H1 (cell line): ENCODE data around the gene TOP3B. TPM values are rescaled to one million over a fixed set of nuclear protein-coding genes. Genes with fewer than 3 reads are reported as not detected.

Experiments
- CTCF ChIA-PET: fragments of 300-600 bp; sonication (Branson Sonifier 250); formaldehyde crosslinking; loops from one replicate; lab custom pipeline; 2021; ENCODE audit not compliant: partially characterized antibody; lab: Charles Lee
- POLR2A ChIA-PET: fragments of 300-600 bp; sonication (Branson Sonifier 250); formaldehyde crosslinking; loops from one replicate; lab custom pipeline; 2021; ENCODE audit warnings: inconsistent platforms; ENCODE audit not compliant: partially characterized antibody; lab: Charles Lee
- DNase-seq, 2 experiments: peaks; one replicate each; pipeline versions ENCODE4 v3.0.0 to v3.0.0-alpha.2; 2010 to 2022; ENCODE audit warnings: low spot score in 2 of 2, low read depth in 1 of 2, mixed read lengths in 1 of 2
- FAIRE-seq: peaks from 2 replicates; lab custom pipeline; 2011; peaks lifted over from hg19 to GRCh38; lab: Jason Lieb, UNC
- H2AFZ ChIP-seq: 2 replicates; pipeline ENCODE4 v1.8.1; 2012; ENCODE audit warnings: low read length, inconsistent platforms
- H2AK5ac ChIP-seq: 2 replicates; pipeline ENCODE4 v1.6.1; 2013; ENCODE audit warnings: low read depth, low read length
- H2BK120ac ChIP-seq: replicated peaks from 2 replicates; pipeline ENCODE3; 2013; ENCODE audit warnings: low read depth, low read length, inconsistent platforms
- H2BK12ac ChIP-seq: 2 replicates; pipeline ENCODE4 v1.6.1; 2013; ENCODE audit warnings: low read depth, low read length
- H2BK15ac ChIP-seq: 2 replicates; pipeline ENCODE4 v1.6.1; 2013; ENCODE audit warnings: low read length
- H2BK20ac ChIP-seq: 2 replicates; pipeline ENCODE4 v1.6.1; 2013; ENCODE audit warnings: low read length
- H2BK5ac ChIP-seq: 2 replicates; pipeline ENCODE4 v1.6.1; 2013; ENCODE audit warnings: low read depth, low read length
- H3K14ac ChIP-seq: 2 replicates; pipeline ENCODE4 v1.6.1; 2013; ENCODE audit warnings: inconsistent platforms; ENCODE audit not compliant: insufficient read length
- H3K18ac ChIP-seq: 2 replicates; pipeline ENCODE4 v1.6.1; 2013; ENCODE audit warnings: low read length; ENCODE audit errors: extremely low read depth
- H3K23ac ChIP-seq: 2 replicates; pipeline ENCODE4 v1.6.1; 2013; ENCODE audit warnings: inconsistent platforms; ENCODE audit not compliant: insufficient read length
- H3K23me2 ChIP-seq: 2 replicates; pipeline ENCODE4 v1.6.1; 2013; ENCODE audit warnings: low read depth, low read length
- H3K27ac ChIP-seq: 2 replicates; pipeline ENCODE4 v1.6.1; 2011; ENCODE audit warnings: low read depth, low read length, inconsistent platforms
- H3K27me3 ChIP-seq, 4 experiments: replicated peaks in 1 of 4; 1 replicate in 1 of 4; 2 replicates in 3 of 4; pipeline versions ENCODE4 v1.6.1 to v1.8.1; 2011 to 2013; ENCODE audit warnings: low read length in 3 of 4, mild to moderate bottlenecking in 3 of 4, inconsistent platforms in 2 of 4, mixed read lengths in 2 of 4, moderate library complexity in 1 of 4; ENCODE audit not compliant: control insufficient read depth in 3 of 4, insufficient read depth in 3 of 4; ENCODE audit errors: extremely low read depth in 1 of 4
- H3K36me3 ChIP-seq, 4 experiments: 2 replicates each; pipeline versions ENCODE4 v1.6.1 to v1.8.1; 2011 to 2013; ENCODE audit warnings: mild to moderate bottlenecking in 4 of 4, low read length in 3 of 4, moderate library complexity in 2 of 4, control low read depth in 1 of 4, inconsistent platforms in 1 of 4; ENCODE audit not compliant: insufficient read depth in 4 of 4, control insufficient read depth in 2 of 4
- H3K4ac ChIP-seq: replicated peaks from 2 replicates; pipeline ENCODE3; 2013; ENCODE audit warnings: low read length, low read depth, mixed read lengths, inconsistent platforms; ENCODE audit not compliant: insufficient read length
- H3K4me1 ChIP-seq, 4 experiments: replicated peaks in 1 of 4; 1 replicate in 1 of 4; 2 replicates in 3 of 4; pipeline versions ENCODE4 v1.6.1 to v1.8.1; 2011 to 2013; ENCODE audit warnings: low read length in 3 of 4, inconsistent platforms in 2 of 4, mixed read lengths in 1 of 4; ENCODE audit not compliant: insufficient read depth in 4 of 4, control insufficient read depth in 3 of 4
- H3K4me2 ChIP-seq, 2 experiments: 2 replicates each; pipeline versions ENCODE4 v1.6.1 to v1.8.1; 2011 to 2013; ENCODE audit warnings: low read depth in 2 of 2, low read length in 2 of 2, control low read depth in 1 of 2, inconsistent platforms in 1 of 2, mild to moderate bottlenecking in 1 of 2; ENCODE audit not compliant: insufficient read depth in 1 of 2
- H3K4me3 ChIP-seq, 4 experiments: fragments of 200-600, 300-600 bp in 1 of 4; sonication (generic), shearing (Covaris generic), sonication (Bioruptor Twin) in 1 of 4; 2 replicates each; pipeline versions ENCODE4 v1.5.1 to v1.8.1; 2011 to 2016; ENCODE audit warnings: low read length in 4 of 4, low read depth in 3 of 4, control low read depth in 2 of 4, inconsistent platforms in 2 of 4, mild to moderate bottlenecking in 2 of 4, mixed read lengths in 1 of 4, moderate library complexity in 1 of 4; ENCODE audit not compliant: insufficient read depth in 2 of 4; ENCODE audit errors: extremely low read depth in 1 of 4
- H3K56ac ChIP-seq: replicated peaks from 2 replicates; pipeline ENCODE3; 2013; ENCODE audit warnings: low read depth, mild to moderate bottlenecking, mixed read lengths, low read length, inconsistent platforms; ENCODE audit not compliant: insufficient read length
- H3K79me1 ChIP-seq: 2 replicates; pipeline ENCODE4 v1.6.1; 2013; ENCODE audit warnings: low read depth, low read length, control low read depth
- H3K79me2 ChIP-seq, 2 experiments: 2 replicates each; pipeline versions ENCODE4 v1.6.1 to v1.8.1; 2012 to 2013; ENCODE audit warnings: low read length in 2 of 2, mild to moderate bottlenecking in 2 of 2, inconsistent platforms in 1 of 2; ENCODE audit not compliant: insufficient read depth in 2 of 2, control insufficient read depth in 1 of 2
- H3K9ac ChIP-seq, 4 experiments: replicated peaks in 1 of 4; 1 replicate in 1 of 4; 2 replicates in 3 of 4; pipeline versions ENCODE4 v1.6.1 to v1.8.1; 2011 to 2013; ENCODE audit warnings: low read depth in 3 of 4, low read length in 3 of 4, control low read depth in 2 of 4, mild to moderate bottlenecking in 2 of 4, moderate library complexity in 2 of 4, inconsistent platforms in 1 of 4; ENCODE audit errors: extremely low read depth in 1 of 4
- H3K9me3 ChIP-seq, 2 experiments: 2 replicates each; pipeline versions ENCODE4 v1.6.1 to v1.8.1; 2012 to 2013; ENCODE audit warnings: mild to moderate bottlenecking in 2 of 2, moderate library complexity in 2 of 2, control low read depth in 1 of 2, inconsistent platforms in 1 of 2, low read depth in 1 of 2, low read length in 1 of 2, mixed read lengths in 1 of 2; ENCODE audit not compliant: insufficient read depth in 2 of 2
- H4K20me1 ChIP-seq, 2 experiments: replicated peaks in 1 of 2; 2 replicates each; pipeline versions ENCODE3 to v1.8.1; 2011 to 2013; ENCODE audit warnings: inconsistent platforms in 2 of 2, low read length in 2 of 2, mild to moderate bottlenecking in 1 of 2; ENCODE audit not compliant: insufficient read depth in 2 of 2, control insufficient read depth in 1 of 2
- H4K5ac ChIP-seq: 2 replicates; pipeline ENCODE4 v1.6.1; 2013; ENCODE audit warnings: low read length, low read depth, mixed read lengths, inconsistent platforms; ENCODE audit not compliant: insufficient read length
- H4K8ac ChIP-seq: 2 replicates; pipeline ENCODE4 v1.8.0; 2013; ENCODE audit warnings: mild to moderate bottlenecking, moderate library complexity, low read length, inconsistent platforms; ENCODE audit not compliant: insufficient read depth; ENCODE audit errors: extremely low read depth
- H4K91ac ChIP-seq: replicated peaks from 2 replicates; pipeline ENCODE3; 2013; ENCODE audit warnings: low read length, mixed read lengths, inconsistent platforms; ENCODE audit not compliant: insufficient read length
- BRCA1 ChIP-seq: IDR thresholded peaks from 2 replicates; pipeline ENCODE4 v1.6.1; 2012; ENCODE audit warnings: low read depth, low read length, improper control_type of control experiment
- TBP ChIP-seq: IDR thresholded peaks from 2 replicates; pipeline ENCODE4 v1.6.1; 2011; ENCODE audit warnings: low read depth, low read length, improper control_type of control experiment
- WGBS, 2 experiments: shearing (Covaris generic) in 1 of 2; methylation state at CpG; one replicate each; pipeline versions ENCODE4 v1.1.6 to v1.1.7; 2013 to 2015; ENCODE audit warnings: low lambda C conversion rate in 2 of 2, mixed read lengths in 2 of 2, inconsistent platforms in 1 of 2, low coverage in 1 of 2, missing lambda C conversion rate in 1 of 2; ENCODE audit not compliant: insufficient replicate concordance in 2 of 2, insufficient coverage in 1 of 2, insufficient read length in 1 of 2; ENCODE audit errors: extremely low coverage in 1 of 2, missing lambda C conversion rate in 1 of 2; 5-methylcytosine and 5-hydroxymethylcytosine counted together
- polyA plus RNA-seq, 7 experiments: library from polyadenylated mRNA; depleted of rRNA in 3 of 7; stranded (reverse) in 5 of 7; unstranded in 2 of 7; fragments of >200 nt in 5 of 7; fragments of 200-250 nt in 2 of 7; gene quantifications; 1 replicate in 5 of 7; 2 replicates in 1 of 7; 4 replicates in 1 of 7; pipeline versions ENCODE4 v1.2.1 to v1.2.3, GENCODE V29; 2011 to 2013; ENCODE audit warnings: missing spikeins in 2 of 7, mixed read lengths in 2 of 7
- total RNA-seq: library from RNA; stranded (reverse); fragmentation: NEBNext Ultra II Directional; extraction: Animal tissue kit (Norgen Biotek cat#: 25700); gene quantifications from 2 replicates; pipeline ENCODE4 v1.2.1, GENCODE V29; 2021

Gene TOP3B
- total and polyA plus RNA-seq, 2 of the 8 experiments (the other 6 are each of a cell fraction or from before 2014, with no cell fraction given), result 30.4 to 52.8 TPM

DNA sequence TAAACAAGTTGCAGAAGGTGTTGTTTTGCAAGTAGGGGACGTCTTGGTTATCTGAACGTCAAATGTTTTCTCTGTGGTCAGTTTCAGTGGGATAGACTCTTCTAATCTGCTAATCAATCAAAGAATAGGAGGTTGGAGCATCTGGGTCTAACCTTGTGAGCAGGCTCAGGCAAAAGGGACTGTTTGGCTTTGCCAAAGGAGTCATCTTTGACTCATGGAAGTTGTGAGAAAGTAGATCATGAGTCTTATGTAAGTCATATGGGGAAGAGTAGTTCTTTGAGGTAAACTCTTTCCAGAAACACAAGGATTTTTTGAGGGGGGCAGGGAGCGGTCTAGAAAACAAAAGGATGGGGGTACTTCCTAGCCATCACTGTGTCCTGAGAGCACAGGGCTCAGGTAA, 27.1 kb upstream of the TOP3B start:
- TF ChIP-seq BRCA1 (no peak), TBP (no peak)
- H3K14ac ChIP-seq, result no peak overlapping the region
- H3K79me2 ChIP-seq, result no peaks in the 10 kb centered on the region
- peaks cover 0 to 5% (median 0%) of the 10 kb centered on the region in 4 experiments; a peak in 1 of 7 replicates for H3K4me1 ChIP-seq
- H3K9me3 ChIP-seq, result no peaks in the 10 kb centered on the region
- no peak overlapping the region for H2BK15ac ChIP-seq
- H2AFZ ChIP-seq, result no peak overlapping the region
- no peak overlapping the region for H4K91ac ChIP-seq
- ChIA-PET CTCF (no interaction called here), POLR2A (no interaction called here)
- H3K4ac ChIP-seq, result no peak overlapping the region
- H2BK120ac ChIP-seq, result no peak overlapping the region
- H4K5ac ChIP-seq, result no peak overlapping the region
- H3K27ac ChIP-seq, result no peak overlapping the region
- H4K8ac ChIP-seq, result no peak overlapping the region
- 88% methylated on average over 3 of the region's 3 CpGs; no CpG with 5 or more reads in 1 of the 2 experiments for WGBS, 2 experiments
- no peak overlapping the region for H3K9ac ChIP-seq
- H4K20me1 ChIP-seq, result no peaks in the 10 kb centered on the region
- no peak overlapping the region for H3K56ac ChIP-seq
- no peak overlapping the region for H2BK12ac ChIP-seq
- no peak overlapping the region for H2BK5ac ChIP-seq
- H3K23me2 ChIP-seq, result no peaks in the 10 kb centered on the region
- H3K18ac ChIP-seq, result no peak overlapping the region
- no peaks in the 10 kb centered on the region for H3K36me3 ChIP-seq
- H2BK20ac ChIP-seq, result no peak overlapping the region
- no peak overlapping the region for H3K4me3 ChIP-seq
- H3K27me3 ChIP-seq, result peaks cover 33 to 80% (median 72%) of the 10 kb centered on the region in 4 experiments
- H2AK5ac ChIP-seq, result no peak overlapping the region
- no peak overlapping the region for H3K23ac ChIP-seq
- no peak overlapping the region for H3K4me2 ChIP-seq
- H3K79me1 ChIP-seq, result no peaks in the 10 kb centered on the region
- no peak for FAIRE-seq
- no peak for DNase-seq
